Transverse colon (tissue), 4 donors: ENCODE data around the gene PGLYRP2. TPM values are rescaled to one million over a fixed set of nuclear protein-coding genes. Genes with fewer than 3 reads are reported as not detected.

ENCODE experiments used
- DNase-seq: peaks from one replicate; pipeline ENCODE4 v3.0.0-alpha.2; 2019
- H3K27ac ChIP-seq, 4 donors: fragments of 200-600 bp; sonication (generic); 2 replicates each; pipeline ENCODE4 v1.5.1; 2016 to 2018; ENCODE audit warnings: inconsistent platforms in 4 of 4
- H3K27me3 ChIP-seq: fragments of 200-600 bp; sonication (generic); 2 replicates; pipeline ENCODE4 v1.5.1; 2017; ENCODE audit warnings: inconsistent platforms
- H3K36me3 ChIP-seq, 4 donors: fragments of 200-600 bp; sonication (generic); 2 replicates each; pipeline ENCODE4 v1.5.1; 2017 to 2019; ENCODE audit warnings: inconsistent platforms in 4 of 4
- H3K4me1 ChIP-seq, 4 donors: fragments of 200-600 bp; sonication (generic); 2 replicates each; pipeline ENCODE4 v1.5.1; 2017 to 2020; ENCODE audit warnings: inconsistent platforms in 4 of 4
- H3K4me3 ChIP-seq, 4 donors: fragments of 200-600 bp; sonication (generic); 1 replicate in 1 of 4; 2 replicates in 3 of 4; pipeline versions ENCODE4 v1.5.1 to v1.6.1; 2017 to 2019; ENCODE audit warnings: inconsistent platforms in 4 of 4
- H3K9me3 ChIP-seq, 2 donors: fragments of 200-600 bp; sonication (generic); 2 replicates each; pipeline ENCODE4 v1.5.1; 2017 to 2019; ENCODE audit warnings: inconsistent platforms in 2 of 2
- EP300 ChIP-seq: sonication (generic); formaldehyde crosslinking; IDR thresholded peaks from one replicate; pipeline ENCODE4 v1.6.1; 2017; ENCODE audit warnings: antibody characterized with exemption, low read depth
- POLR2A ChIP-seq: fragments of 450-650 bp; IDR thresholded peaks from one replicate; pipeline ENCODE4 v1.6.1; 2016; ENCODE audit warnings: antibody characterized with exemption, mild to moderate bottlenecking, moderate library complexity
- POLR2AphosphoS5 ChIP-seq, 3 donors: sonication (generic); formaldehyde crosslinking; IDR thresholded peaks; one replicate each; pipeline ENCODE4 v1.6.1; 2016; ENCODE audit warnings: antibody characterized with exemption in 3 of 3
- WGBS, 2 donors: methylation state at CpG; one replicate each; pipeline ENCODE4 v1.1.5; 2018; ENCODE audit warnings: low coverage in 1 of 2; 5-methylcytosine and 5-hydroxymethylcytosine counted together
- in situ Hi-C, 4 donors: fragments of 200-750 bp; cut with MboI; loops; one replicate each; pipeline versions ENCODE4 v1.15.0 to v1.15.1; 2017; ENCODE audit warnings: low sequenced_read_pairs in 3 of 4, low pct_ligation_motif_present in 1 of 4, low pct_unique_long_range_greater_than_20kb in 1 of 4
- intact Hi-C: fragments of 100-400 bp; cut with DNase I; formaldehyde crosslinking; loops from one replicate; pipeline ENCODE4 v1.15.1; 2023; ENCODE audit warnings: low total_unique reads
- total RNA-seq, 4 donors: library from RNA; depleted of rRNA; stranded (reverse); fragments of >200 nt; gene quantifications; one replicate each; pipeline ENCODE4 v1.1.0, GENCODE V29; 2016
- TF ChIP-seq, protein P1 (sequence below), 5 experiments: fragments of 200-600 bp in 3 of 5; fragments of 450-650 bp in 2 of 5; sonication (generic) in 3 of 5; IDR thresholded peaks; 1 replicate in 2 of 5; 2 replicates in 3 of 5; pipeline ENCODE4 v1.5.1; 2016 to 2017; ENCODE audit warnings: antibody characterized with exemption in 5 of 5, inconsistent platforms in 3 of 5, mild to moderate bottlenecking in 2 of 5, moderate library complexity in 1 of 5

PGLYRP2 gene
- total RNA-seq, 4 donors from 2014 or later: not detected

DNA sequence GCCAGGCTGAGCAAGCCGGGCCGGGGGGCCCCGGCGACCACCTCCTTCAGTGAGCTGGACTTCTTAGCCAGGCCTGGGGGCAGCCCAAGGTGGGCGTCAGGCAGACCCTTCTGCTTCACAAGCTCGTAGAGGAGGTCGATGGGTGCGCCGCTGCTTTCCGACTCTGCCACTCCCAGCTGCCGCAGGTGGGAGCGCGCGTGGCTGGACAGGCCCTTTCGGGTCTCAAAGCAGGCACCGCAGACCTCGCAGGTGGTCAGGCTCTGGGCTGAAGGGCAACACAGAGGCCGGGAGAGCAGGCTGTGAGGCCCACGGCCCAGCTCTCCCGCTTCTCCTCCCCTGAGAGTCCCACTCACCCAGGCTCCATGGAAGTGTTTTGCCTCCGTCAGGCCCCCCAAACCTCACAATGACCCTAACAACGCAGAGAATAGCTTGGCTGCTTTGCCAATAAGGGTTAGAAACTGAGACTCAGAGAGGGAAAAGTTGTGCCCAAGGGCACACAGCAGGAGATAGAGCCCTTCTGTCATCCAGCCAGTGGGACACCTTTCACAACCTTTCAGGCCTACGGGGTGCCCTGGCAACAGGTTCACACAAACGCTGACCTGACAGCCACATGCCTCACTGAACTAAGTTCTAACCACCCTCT is 49.4 kb downstream of the PGLYRP2 start:
- Histone ChIP-seq H3K27ac (no peak overlapping the region), H3K9me3 (no peaks in the 10 kb centered on the region), H3K4me3 (no peak overlapping the region), H3K27me3 (no peaks in the 10 kb centered on the region), H3K36me3 (peaks cover 0 to 16% (median 6%) of the 10 kb centered on the region in 4 donors), H3K4me1 (peaks cover 16 to 30% (median 24%) of the 10 kb centered on the region in 4 donors)
- TF ChIP-seq EP300: no peak
- intact Hi-C loops: no loop called here
- DNase-seq: no peak
- in situ Hi-C loops: loop anchor here in 3 of 4 donors (10.0 to 25.0 kb wide), 2 partner anchors 125 to 168 kb away; no protein-coding TSS in a partner anchor
- WGBS, 2 donors: 90 to 94% methylated on average over 2 to 24 of the region's 24 CpGs

DNA sequence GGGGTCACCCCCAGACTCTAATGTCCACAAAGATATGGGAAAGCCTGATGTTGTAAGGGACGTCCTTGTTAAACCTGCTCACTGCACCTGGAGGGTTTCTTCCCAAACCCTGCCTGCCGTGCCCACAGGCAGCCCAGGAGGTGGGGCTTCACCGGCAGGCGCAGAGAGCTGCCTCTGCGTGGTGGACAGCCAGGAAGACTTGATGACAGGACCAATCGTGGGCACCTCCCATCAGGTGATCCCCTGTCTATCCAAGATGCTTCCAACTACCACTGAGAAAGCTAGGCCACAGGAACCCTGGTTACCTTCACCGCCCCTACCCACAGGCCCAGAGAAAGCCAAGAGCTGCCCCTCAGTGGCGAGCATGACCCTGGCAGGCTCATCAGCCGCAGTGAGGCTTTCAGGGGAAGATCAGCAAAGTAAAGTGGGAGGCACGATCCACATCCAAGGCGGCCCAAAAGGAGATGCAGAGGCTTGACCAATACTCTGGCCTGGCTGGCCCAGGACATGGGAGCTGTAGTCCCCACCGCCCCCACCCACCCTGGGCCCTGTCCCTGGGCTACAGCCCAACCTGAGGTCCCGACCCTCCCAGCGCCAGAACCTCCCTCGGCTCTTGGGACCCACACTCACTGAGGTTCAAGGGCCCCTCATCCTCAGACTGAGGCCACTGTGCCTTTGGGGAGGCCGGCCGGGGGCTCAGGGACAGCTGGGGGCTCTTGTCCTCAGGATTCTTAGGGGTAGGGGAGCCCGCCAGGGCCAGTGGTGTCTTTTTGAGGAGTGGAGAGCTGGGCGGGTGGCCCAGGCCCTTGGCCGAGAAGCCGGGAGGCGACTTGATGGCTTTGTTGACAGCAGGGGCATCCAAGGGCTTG is 50.1 kb downstream of the PGLYRP2 start:
- TF ChIP-seq POLR2AphosphoS5 (IDR thresholded peaks at IDR 0.05) (no peak), EP300 (no peak), POLR2A (no peak)
- TF ChIP-seq, protein P1, sequence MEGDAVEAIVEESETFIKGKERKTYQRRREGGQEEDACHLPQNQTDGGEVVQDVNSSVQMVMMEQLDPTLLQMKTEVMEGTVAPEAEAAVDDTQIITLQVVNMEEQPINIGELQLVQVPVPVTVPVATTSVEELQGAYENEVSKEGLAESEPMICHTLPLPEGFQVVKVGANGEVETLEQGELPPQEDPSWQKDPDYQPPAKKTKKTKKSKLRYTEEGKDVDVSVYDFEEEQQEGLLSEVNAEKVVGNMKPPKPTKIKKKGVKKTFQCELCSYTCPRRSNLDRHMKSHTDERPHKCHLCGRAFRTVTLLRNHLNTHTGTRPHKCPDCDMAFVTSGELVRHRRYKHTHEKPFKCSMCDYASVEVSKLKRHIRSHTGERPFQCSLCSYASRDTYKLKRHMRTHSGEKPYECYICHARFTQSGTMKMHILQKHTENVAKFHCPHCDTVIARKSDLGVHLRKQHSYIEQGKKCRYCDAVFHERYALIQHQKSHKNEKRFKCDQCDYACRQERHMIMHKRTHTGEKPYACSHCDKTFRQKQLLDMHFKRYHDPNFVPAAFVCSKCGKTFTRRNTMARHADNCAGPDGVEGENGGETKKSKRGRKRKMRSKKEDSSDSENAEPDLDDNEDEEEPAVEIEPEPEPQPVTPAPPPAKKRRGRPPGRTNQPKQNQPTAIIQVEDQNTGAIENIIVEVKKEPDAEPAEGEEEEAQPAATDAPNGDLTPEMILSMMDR (IDR thresholded peaks at IDR 0.05): no peak
- intact Hi-C loops: no loop called here
- Histone ChIP-seq H3K9me3 (no peaks in the 10 kb centered on the region), H3K36me3 (peaks cover 0 to 22% (median 10%) of the 10 kb centered on the region in 4 donors), H3K4me3 (no peak overlapping the region), H3K27me3 (no peaks in the 10 kb centered on the region), H3K27ac (no peak overlapping the region), H3K4me1 (peaks cover 16 to 30% (median 24%) of the 10 kb centered on the region in 4 donors)
- in situ Hi-C loops: loop anchor here in 3 of 4 donors (10.0 to 25.0 kb wide), 2 partner anchors 126 to 167 kb away; no protein-coding TSS in a partner anchor
- DNase-seq: no peak
- 93% methylated on average over 17 of the region's 22 CpGs; no CpG with 5 or more reads in 1 of the 2 donors for WGBS, 2 donors

DNA sequence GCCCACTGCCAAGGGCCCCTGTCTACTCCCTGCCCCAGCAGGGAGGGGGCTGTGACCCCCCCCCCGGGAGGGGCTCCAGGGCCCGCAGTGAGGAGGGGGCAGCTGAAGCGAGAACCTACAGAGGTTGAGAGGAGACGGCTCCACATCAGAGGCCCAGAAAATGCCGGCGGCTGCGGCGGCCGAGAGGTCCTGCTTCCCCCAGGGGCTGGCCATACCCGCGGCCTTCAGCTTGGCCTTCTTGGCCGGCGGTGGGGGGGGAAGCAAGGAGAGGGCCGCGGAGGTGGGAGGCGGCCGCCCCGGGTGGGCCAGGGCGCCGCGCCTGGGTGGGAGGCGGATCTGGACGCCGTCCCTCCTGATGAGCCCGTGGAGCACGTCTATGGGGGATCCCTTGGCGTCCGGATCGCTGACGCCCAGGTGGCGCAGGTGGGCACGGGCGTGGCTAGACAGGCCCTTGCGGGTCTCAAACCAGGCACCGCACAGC is 51.3 kb downstream of the PGLYRP2 start:
- Histone ChIP-seq H3K4me1 (peaks cover 15 to 24% (median 19%) of the 10 kb centered on the region in 4 donors), H3K27me3 (no peaks in the 10 kb centered on the region), H3K27ac (no peak overlapping the region), H3K4me3 (no peak overlapping the region), H3K36me3 (peaks cover 0 to 34% (median 19%) of the 10 kb centered on the region in 4 donors), H3K9me3 (no peaks in the 10 kb centered on the region)
- TF ChIP-seq POLR2AphosphoS5 (IDR thresholded peaks at IDR 0.05) (no peak), POLR2A (no peak), EP300 (no peak)
- TF ChIP-seq, protein P1 (IDR thresholded peaks at IDR 0.05): no peak
- in situ Hi-C loops (loop anchor here in 3 of 4 donors (10.0 to 25.0 kb wide), 2 partner anchors 127 to 166 kb away; no protein-coding TSS in a partner anchor), intact Hi-C loops (no loop called here)
- DNase-seq: no peak
- 95% methylated on average over 29 of the region's 35 CpGs; no CpG with 5 or more reads in 1 of the 2 donors for WGBS, 2 donors

DNA sequence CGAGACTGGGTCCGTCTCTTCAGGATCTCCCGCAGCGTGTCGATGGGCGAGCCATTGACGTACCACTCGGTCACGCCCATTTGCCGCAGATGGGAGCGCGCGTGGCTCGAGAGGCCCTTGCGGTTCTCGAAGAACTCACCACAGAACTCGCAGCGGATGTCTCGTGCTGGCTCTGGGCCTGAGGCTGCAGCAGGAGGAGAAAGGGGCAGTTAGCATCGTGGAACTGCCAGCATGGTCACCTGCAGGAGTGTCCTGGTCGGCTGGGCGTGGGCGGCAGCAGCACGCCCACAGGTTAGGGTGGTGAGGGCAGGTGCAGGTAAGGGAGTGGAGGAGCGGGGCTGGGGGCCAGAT is 52.0 kb downstream of the PGLYRP2 start:
- H3K27me3 ChIP-seq: no peaks in the 10 kb centered on the region
- no peak overlapping the region for H3K4me3 ChIP-seq
- no peaks in the 10 kb centered on the region for H3K9me3 ChIP-seq
- TF ChIP-seq, protein P1 (IDR thresholded peaks at IDR 0.05): no peak
- TF ChIP-seq EP300 (no peak), POLR2AphosphoS5 (IDR thresholded peaks at IDR 0.05) (no peak), POLR2A (no peak)
- peaks cover 0 to 38% (median 23%) of the 10 kb centered on the region in 4 donors for H3K36me3 ChIP-seq
- no peak overlapping the region for H3K27ac ChIP-seq
- peaks cover 15 to 23% (median 19%) of the 10 kb centered on the region in 4 donors for H3K4me1 ChIP-seq
- intact Hi-C loops (no loop called here), in situ Hi-C loops (loop anchor here in 3 of 4 donors (10.0 to 25.0 kb wide), 2 partner anchors 127 to 165 kb away; no protein-coding TSS in a partner anchor)
- WGBS, 2 donors: 93% methylated on average over 25 of the region's 25 CpGs; no CpG with 5 or more reads in 1 of the 2 donors
- DNase-seq: no peak
